ENCODE results near the gene FARS2.

FARS2 gene

GRCh38 chr6:5747379-5747778 is 486.1 kb downstream of the FARS2 start:
- DNase-seq, result no peak

GRCh38 chr6:5749016-5749650 is 487.8 kb downstream of the FARS2 start:
- DNase-seq, result no peak

- no peak for DNase-seq
Measured at GRCh38 chr6:5749651-5750215, 488.4 kb downstream of the FARS2 start.

- no peak for DNase-seq
Measured at GRCh38 chr6:5751525-5752390, 490.4 kb downstream of the FARS2 start.

- DNase-seq, result peak; percentile 33
Measured at GRCh38 chr6:5752391-5752680, 491.0 kb downstream of the FARS2 start.

GRCh38 chr6:5753209-5753608 is 491.9 kb downstream of the FARS2 start:
- DNase-seq, result no peak

- no peak for DNase-seq
Measured at GRCh38 chr6:5754904-5755303, 493.6 kb downstream of the FARS2 start.

GRCh38 chr6:5759571-5759970 is 498.3 kb downstream of the FARS2 start:
- no peak for DNase-seq

GRCh38 chr6:5761370-5761769 is 500.1 kb downstream of the FARS2 start:
- DNase-seq, result no peak

GRCh38 chr6:5762561-5762968 is 501.3 kb downstream of the FARS2 start:
- no peak for DNase-seq

GRCh38 chr6:5763407-5763806 is 502.1 kb downstream of the FARS2 start:
- no peak for DNase-seq

- no peak for DNase-seq
Measured at GRCh38 chr6:5763871-5764270, 502.6 kb downstream of the FARS2 start.

- DNase-seq, result no peak
Measured at GRCh38 chr6:5764401-5764955, 503.2 kb downstream of the FARS2 start.

GRCh38 chr6:5765141-5765760 is 503.9 kb downstream of the FARS2 start:
- no peak for DNase-seq

GRCh38 chr6:5766260-5766659 is 504.9 kb downstream of the FARS2 start:
- DNase-seq, result no peak

- no peak for DNase-seq
Measured at GRCh38 chr6:5767471-5767870, 506.2 kb downstream of the FARS2 start.

GRCh38 chr6:5771211-5771610 is 509.9 kb downstream of the FARS2 start:
- no peak for DNase-seq

- no peak for DNase-seq
Measured at GRCh38 chr6:5771759-5772390, 510.6 kb downstream of the FARS2 start.

GRCh38 chr6:5772408-5773120 is 511.3 kb downstream of the FARS2 start:
- no peak for DNase-seq

GRCh38 chr6:5776104-5776503 is 514.8 kb downstream of the FARS2 start:
- no peak for DNase-seq

GRCh38 chr6:5776706-5777390 is 515.5 kb downstream of the FARS2 start:
- no peak for DNase-seq
